Measurements from ENCODE around the gene ST3GAL2.

Gene ST3GAL2

GRCh38 chr16:70460737-70461261 lies 21.9 kb upstream of the ST3GAL2 start:
- no peak overlapping the region for H2AFZ ChIP-seq (ENCODE audit: low read depth, low read length)
- H3K79me2 ChIP-seq (ENCODE audit: insufficient read depth, low read length), result no peaks in the 10 kb centered on the region
- no peaks in the 10 kb centered on the region for H4K20me1 ChIP-seq (ENCODE audit: insufficient read depth, low read length)
- no peak overlapping the region for H3K4me3 ChIP-seq (ENCODE audit: low read depth in 1 of 2, low read length in 2 of 2)
- peaks cover 6% of the 10 kb centered on the region for H3K4me1 ChIP-seq (ENCODE audit: insufficient read depth, low read length)
- ATAC-seq (ENCODE audit: insufficient read depth, low read depth) (no peak), DNase-seq (no peak)
- H3K36me3 ChIP-seq (ENCODE audit: insufficient read depth, low read length), result peaks cover 16% of the 10 kb centered on the region
- no peaks in the 10 kb centered on the region for H3K27me3 ChIP-seq (ENCODE audit: insufficient read depth, low read length, poor library complexity)
- TF ChIP-seq EZH2 (IDR thresholded peaks at IDR 0.05; ENCODE audit: borderline replicate concordance, low read depth, low read length, severe bottlenecking) (no peak), CTCF (IDR thresholded peaks at IDR 0.05; ENCODE audit: borderline replicate concordance, extremely low read depth, low read length, poor library complexity, severe bottlenecking) (no peak)
- no peak overlapping the region for H3K4me2 ChIP-seq (ENCODE audit: insufficient read depth, low read length)
- no peak overlapping the region for H3K9ac ChIP-seq (ENCODE audit: low read depth, low read length)
- H3K9me3 ChIP-seq (ENCODE audit: insufficient read depth, low read length, severe bottlenecking), result no peaks in the 10 kb centered on the region
- H3K27ac ChIP-seq (ENCODE audit: low read length), result no peak overlapping the region

- no peak for ATAC-seq (ENCODE audit: insufficient read depth, low read depth)
- H3K4me3 ChIP-seq (ENCODE audit: low read depth in 1 of 2, low read length in 2 of 2), result no peak overlapping the region
- no peaks in the 10 kb centered on the region for H3K27me3 ChIP-seq (ENCODE audit: insufficient read depth, low read length, poor library complexity)
- H3K36me3 ChIP-seq (ENCODE audit: insufficient read depth, low read length), result no peaks in the 10 kb centered on the region; the same call in 1 of the 2 replicates
- TF ChIP-seq CTCF (IDR thresholded peaks at IDR 0.05; ENCODE audit: borderline replicate concordance, extremely low read depth, low read length, poor library complexity, severe bottlenecking) (no peak), EZH2 (IDR thresholded peaks at IDR 0.05; ENCODE audit: borderline replicate concordance, low read depth, low read length, severe bottlenecking) (no peak)
- no peaks in the 10 kb centered on the region for H3K9me3 ChIP-seq (ENCODE audit: insufficient read depth, low read length, severe bottlenecking)
- no peak overlapping the region for H3K27ac ChIP-seq (ENCODE audit: low read length)
- H2AFZ ChIP-seq (ENCODE audit: low read depth, low read length), result no peak overlapping the region
- no peak overlapping the region for H3K4me2 ChIP-seq (ENCODE audit: insufficient read depth, low read length)
- H3K79me2 ChIP-seq (ENCODE audit: insufficient read depth, low read length), result peaks cover 8% of the 10 kb centered on the region
- no peak for DNase-seq
- peaks cover 24% of the 10 kb centered on the region for H3K4me1 ChIP-seq (ENCODE audit: insufficient read depth, low read length)
- no peaks in the 10 kb centered on the region for H4K20me1 ChIP-seq (ENCODE audit: insufficient read depth, low read length)
- no peak overlapping the region for H3K9ac ChIP-seq (ENCODE audit: low read depth, low read length)
Measured at GRCh38 chr16:70457446-70458166, 18.7 kb upstream of the ST3GAL2 start.

- no peaks in the 10 kb centered on the region for H3K9me3 ChIP-seq (ENCODE audit: insufficient read depth, low read length, severe bottlenecking)
- ATAC-seq (ENCODE audit: insufficient read depth, low read depth) (no peak), DNase-seq (no peak)
- no peak overlapping the region for H3K9ac ChIP-seq (ENCODE audit: low read depth, low read length)
- peaks cover 8% of the 10 kb centered on the region for H3K79me2 ChIP-seq (ENCODE audit: insufficient read depth, low read length)
- no peaks in the 10 kb centered on the region for H3K27me3 ChIP-seq (ENCODE audit: insufficient read depth, low read length, poor library complexity)
- no peak overlapping the region for H3K27ac ChIP-seq (ENCODE audit: low read length)
- H3K4me3 ChIP-seq (ENCODE audit: low read depth in 1 of 2, low read length in 2 of 2), result no peak overlapping the region
- peaks cover 24% of the 10 kb centered on the region for H3K4me1 ChIP-seq (ENCODE audit: insufficient read depth, low read length)
- H3K36me3 ChIP-seq (ENCODE audit: insufficient read depth, low read length), result no peaks in the 10 kb centered on the region; the same call in 1 of the 2 replicates
- no peak overlapping the region for H2AFZ ChIP-seq (ENCODE audit: low read depth, low read length)
- peak overlapping the region; percentile 93 for H3K4me2 ChIP-seq (ENCODE audit: insufficient read depth, low read length)
- TF ChIP-seq CTCF (IDR thresholded peaks at IDR 0.05; ENCODE audit: borderline replicate concordance, extremely low read depth, low read length, poor library complexity, severe bottlenecking), result peak; percentile 12
- no peak for TF ChIP-seq EZH2 (IDR thresholded peaks at IDR 0.05; ENCODE audit: borderline replicate concordance, low read depth, low read length, severe bottlenecking)
- H4K20me1 ChIP-seq (ENCODE audit: insufficient read depth, low read length), result no peaks in the 10 kb centered on the region
Measured at GRCh38 chr16:70455910-70456309, 17.0 kb upstream of the ST3GAL2 start.

Measured in DND-41 (cell line).